LNCAP (cell line): ENCODE data around the gene TBR1.

Experiments used
- TF ChIP-seq, protein P1 (sequence below): fragments of 450-650 bp; IDR thresholded peaks from 2 replicates; pipeline ENCODE4 v1.5.1; 2017; ENCODE audit warnings: mild to moderate bottlenecking

TBR1 gene

DNA sequence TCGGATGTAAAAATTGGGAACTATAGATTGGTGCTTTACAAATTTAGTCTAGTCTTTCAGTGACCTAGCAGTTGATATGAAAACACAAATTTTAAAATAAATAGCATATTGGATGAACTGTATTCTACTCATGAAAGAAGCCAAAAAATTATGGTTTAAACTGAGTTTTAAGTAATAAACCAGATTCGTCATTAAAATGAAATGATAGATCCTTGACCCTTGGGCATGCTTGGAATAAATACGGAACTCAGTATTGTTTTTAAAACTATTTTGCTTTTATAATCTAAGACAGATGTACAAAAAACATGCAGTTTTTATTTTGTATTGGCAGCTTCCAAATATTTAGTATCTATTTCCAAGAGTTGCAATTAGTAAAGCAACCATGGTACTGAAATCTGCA lies 34.6 kb upstream of the TBR1 start:
- TF ChIP-seq, protein P1, sequence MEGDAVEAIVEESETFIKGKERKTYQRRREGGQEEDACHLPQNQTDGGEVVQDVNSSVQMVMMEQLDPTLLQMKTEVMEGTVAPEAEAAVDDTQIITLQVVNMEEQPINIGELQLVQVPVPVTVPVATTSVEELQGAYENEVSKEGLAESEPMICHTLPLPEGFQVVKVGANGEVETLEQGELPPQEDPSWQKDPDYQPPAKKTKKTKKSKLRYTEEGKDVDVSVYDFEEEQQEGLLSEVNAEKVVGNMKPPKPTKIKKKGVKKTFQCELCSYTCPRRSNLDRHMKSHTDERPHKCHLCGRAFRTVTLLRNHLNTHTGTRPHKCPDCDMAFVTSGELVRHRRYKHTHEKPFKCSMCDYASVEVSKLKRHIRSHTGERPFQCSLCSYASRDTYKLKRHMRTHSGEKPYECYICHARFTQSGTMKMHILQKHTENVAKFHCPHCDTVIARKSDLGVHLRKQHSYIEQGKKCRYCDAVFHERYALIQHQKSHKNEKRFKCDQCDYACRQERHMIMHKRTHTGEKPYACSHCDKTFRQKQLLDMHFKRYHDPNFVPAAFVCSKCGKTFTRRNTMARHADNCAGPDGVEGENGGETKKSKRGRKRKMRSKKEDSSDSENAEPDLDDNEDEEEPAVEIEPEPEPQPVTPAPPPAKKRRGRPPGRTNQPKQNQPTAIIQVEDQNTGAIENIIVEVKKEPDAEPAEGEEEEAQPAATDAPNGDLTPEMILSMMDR, result no peak

DNA sequence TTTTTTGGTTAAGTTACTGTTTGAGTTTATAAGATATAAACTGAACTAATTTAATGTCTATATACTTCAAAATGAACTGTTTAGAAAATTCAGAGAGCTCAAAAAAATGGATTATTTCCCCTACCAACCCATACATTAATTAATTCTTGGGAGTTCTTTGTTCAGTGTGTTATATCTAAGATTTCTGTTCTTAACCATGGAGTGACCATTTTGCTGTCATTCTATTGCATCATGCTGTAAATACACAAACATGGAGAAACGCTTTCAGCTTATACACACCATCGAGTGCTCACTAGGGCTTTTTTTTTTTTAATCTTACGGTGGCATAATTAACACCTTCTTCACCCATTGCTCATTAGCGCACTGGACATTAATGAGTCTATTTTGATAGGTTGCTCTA lies 33.4 kb upstream of the TBR1 start:
- TF ChIP-seq, protein P1, result no peak

DNA sequence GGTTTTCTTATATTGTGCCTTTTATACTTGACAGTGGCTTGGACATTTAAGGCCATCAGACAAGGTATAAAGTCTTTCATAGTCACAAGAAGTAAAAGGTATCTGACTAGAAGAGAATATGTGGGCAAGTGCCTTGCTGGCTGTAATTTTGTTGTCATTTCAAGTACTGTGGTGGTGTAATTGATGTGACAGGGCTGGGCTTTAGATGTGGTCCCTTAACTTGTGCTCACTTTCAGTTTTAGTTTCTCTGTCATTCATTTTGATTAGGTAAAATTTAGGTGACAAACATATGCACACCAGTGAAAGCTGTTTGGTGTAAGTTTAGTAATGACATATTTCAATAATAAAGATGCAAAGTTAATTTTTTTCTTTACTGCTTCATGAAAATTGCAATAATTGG lies 31.2 kb upstream of the TBR1 start:
- TF ChIP-seq, protein P1, result no peak

DNA sequence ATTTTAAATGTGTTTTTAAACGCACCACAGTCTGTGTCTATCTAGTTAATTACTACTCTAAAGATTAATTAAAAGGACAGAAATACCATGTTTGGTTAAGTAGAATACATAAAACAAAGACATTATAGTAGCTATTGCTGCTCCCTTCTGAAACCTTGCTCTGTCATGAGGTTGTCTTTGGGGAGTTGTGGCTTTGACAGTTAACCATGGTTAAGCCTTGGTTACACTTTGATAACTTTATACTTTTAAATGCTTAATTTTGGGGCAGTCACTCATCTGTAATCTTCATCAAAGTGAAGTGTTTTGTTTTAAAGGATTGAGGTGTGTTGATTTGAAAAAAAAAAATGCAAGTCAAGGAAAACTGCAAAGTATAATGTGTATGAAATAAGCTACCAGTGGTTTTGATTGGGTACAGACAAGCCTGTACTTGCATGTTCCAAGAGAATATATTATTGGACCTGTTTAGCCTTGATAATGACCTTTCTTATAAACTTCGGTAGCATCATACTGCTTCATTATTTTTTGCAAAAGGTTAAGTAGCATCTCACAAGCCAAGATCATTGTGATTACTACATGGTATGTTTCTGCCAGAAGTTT lies 29.8 kb upstream of the TBR1 start:
- TF ChIP-seq, protein P1, result no peak

DNA sequence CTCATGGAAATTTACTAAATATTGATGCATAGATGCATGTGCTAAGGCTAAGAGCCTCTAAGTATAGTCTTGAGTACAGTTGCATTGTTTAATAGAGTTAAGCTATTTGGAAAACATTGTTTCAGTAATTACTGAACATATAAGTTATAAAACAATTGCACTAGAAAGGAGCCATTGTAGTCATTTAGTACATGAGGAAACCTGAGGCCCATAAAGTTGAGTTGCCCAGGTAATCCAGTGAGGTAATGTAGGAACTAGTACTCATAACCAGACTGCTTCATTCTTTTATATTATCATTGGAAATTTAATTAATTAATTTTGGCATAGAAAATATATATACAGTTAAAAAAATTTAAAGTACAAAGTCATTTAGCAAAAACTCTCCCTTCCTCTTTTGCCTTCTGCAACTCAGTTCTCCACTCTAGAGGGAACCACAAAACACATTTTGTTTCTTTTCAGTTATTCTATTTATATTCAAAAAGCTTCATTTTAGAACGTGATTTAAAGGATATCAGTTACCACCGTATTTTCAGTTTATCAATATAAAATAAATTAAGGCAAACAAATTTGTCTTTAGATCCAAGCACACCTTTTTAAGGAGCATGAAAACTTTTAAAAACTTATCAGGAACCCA lies 27.8 kb upstream of the TBR1 start:
- TF ChIP-seq, protein P1, result no peak

DNA sequence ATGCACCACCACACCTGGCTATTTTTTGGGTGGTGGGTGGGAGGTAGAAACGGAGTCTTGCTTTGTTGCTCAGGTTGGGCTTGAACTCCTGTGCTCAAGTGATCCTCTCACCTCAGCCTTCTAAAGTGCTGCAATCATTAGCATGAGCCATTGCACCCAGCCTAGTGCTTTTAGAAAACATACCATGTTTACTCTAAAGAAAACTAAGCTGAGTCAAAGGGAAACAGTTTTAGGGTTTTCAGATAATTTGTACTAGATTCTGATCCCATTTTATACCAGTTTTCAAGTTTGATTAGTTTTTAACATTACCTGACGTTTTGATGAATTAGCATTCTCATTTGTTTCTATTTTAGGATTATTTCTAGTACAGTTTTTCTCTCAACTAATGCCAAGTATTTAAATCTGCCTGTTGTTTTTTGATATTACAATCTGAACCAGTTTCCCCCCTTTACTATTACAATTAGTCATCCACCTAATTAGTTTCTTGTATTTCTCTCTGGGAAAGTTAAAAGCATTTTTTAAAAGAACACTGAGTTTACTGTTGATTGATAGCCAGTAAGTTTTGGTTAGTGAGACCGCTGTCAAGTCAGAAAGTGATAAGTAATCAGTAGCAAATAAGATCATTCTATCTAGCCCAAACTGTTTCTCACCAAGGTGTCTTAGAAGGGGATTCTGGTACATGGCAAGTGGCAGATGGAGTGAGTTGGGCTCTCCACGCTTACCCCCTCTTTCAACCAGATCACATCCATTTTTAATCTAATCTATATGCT lies 24.2 kb upstream of the TBR1 start:
- TF ChIP-seq, protein P1, result no peak

DNA sequence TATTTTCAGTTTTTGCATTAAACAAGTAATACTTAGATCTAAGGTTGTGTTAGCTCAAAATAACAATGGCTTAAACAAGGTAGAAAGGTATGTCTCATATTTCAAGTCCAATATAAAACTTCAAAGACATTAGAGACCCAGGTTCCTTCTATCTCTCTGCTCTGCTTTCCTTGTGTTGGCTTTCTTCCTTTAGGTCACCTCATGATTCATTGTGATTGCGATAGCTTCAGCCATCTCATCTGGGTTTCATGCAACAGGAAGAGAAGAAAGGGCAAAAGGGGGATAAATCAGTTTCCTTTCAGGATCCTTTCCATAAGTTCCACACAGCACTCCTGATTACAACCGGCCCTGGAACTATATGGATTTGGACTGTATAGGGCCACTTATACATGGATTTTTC lies 16.0 kb upstream of the TBR1 start:
- TF ChIP-seq, protein P1, result no peak
